H9 (cell line): Measurements from ENCODE around the gene IL20. TPM values are rescaled to one million over a fixed set of nuclear protein-coding genes. Genes with fewer than 3 reads are reported as not detected.
"Not testable (repeated sequence)": the region's sequence is repeated elsewhere in the genome, so short reads cannot be mapped to it uniquely, and the experiment has no call there.

ENCODE experiments used
- DNase-seq: peaks from one replicate; pipeline ENCODE4 v3.0.0-alpha.2; 2017
- H2AFZ ChIP-seq: one replicate; pipeline ENCODE4 v1.6.1; 2013; ENCODE audit warnings: mild to moderate bottlenecking, low read length, control low read depth, moderate library complexity
- H2AK5ac ChIP-seq: 2 replicates; pipeline ENCODE4 v1.6.1; 2013; ENCODE audit warnings: low read length, control low read depth, mixed read lengths; ENCODE audit not compliant: insufficient read length
- H2BK120ac ChIP-seq: one replicate; pipeline ENCODE4 v1.6.1; 2013; ENCODE audit warnings: low read depth, mild to moderate bottlenecking, low read length, control low read depth, inconsistent platforms; ENCODE audit not compliant: poor library complexity, severe bottlenecking
- H2BK12ac ChIP-seq: 2 replicates; pipeline ENCODE4 v1.6.1; 2013; ENCODE audit warnings: low read length, control low read depth, mixed read lengths, low read depth; ENCODE audit not compliant: insufficient read length
- H2BK15ac ChIP-seq: 2 replicates; pipeline ENCODE4 v1.6.1; 2013; ENCODE audit warnings: low read depth, low read length, control low read depth
- H2BK20ac ChIP-seq: one replicate; pipeline ENCODE4 v1.6.1; 2013; ENCODE audit warnings: low read depth, mild to moderate bottlenecking, low read length, control low read depth, inconsistent platforms; ENCODE audit not compliant: poor library complexity, severe bottlenecking
- H2BK5ac ChIP-seq: 2 replicates; pipeline ENCODE4 v1.6.1; 2013; ENCODE audit warnings: low read length, control low read depth, mixed read lengths; ENCODE audit not compliant: insufficient read length
- H3K14ac ChIP-seq: 2 replicates; pipeline ENCODE4 v1.6.1; 2013; ENCODE audit warnings: low read length, control low read depth; ENCODE audit not compliant: insufficient read depth
- H3K18ac ChIP-seq: 2 replicates; pipeline ENCODE4 v1.6.1; 2013; ENCODE audit warnings: low read depth, mild to moderate bottlenecking, mixed read lengths, low read length, control low read depth; ENCODE audit not compliant: insufficient read length
- H3K23ac ChIP-seq: 2 replicates; pipeline ENCODE4 v1.6.1; 2013; ENCODE audit warnings: low read length, control low read depth, mixed read lengths, low read depth; ENCODE audit not compliant: insufficient read length
- H3K23me2 ChIP-seq: 2 replicates; pipeline ENCODE4 v1.6.1; 2013; ENCODE audit warnings: low read depth, mild to moderate bottlenecking, mixed read lengths, low read length, control low read depth; ENCODE audit not compliant: insufficient read length, poor library complexity, severe bottlenecking
- H3K27ac ChIP-seq: 2 replicates; pipeline ENCODE4 v1.5.1; 2013; ENCODE audit warnings: low read length, control low read depth, mixed read lengths, low read depth; ENCODE audit not compliant: insufficient read length
- H3K27me3 ChIP-seq: 2 replicates; pipeline ENCODE4 v1.6.1; 2013; ENCODE audit warnings: low read length, control low read depth, inconsistent platforms; ENCODE audit not compliant: insufficient read depth
- H3K4ac ChIP-seq: 2 replicates; pipeline ENCODE4 v1.6.1; 2013; ENCODE audit warnings: low read depth, mild to moderate bottlenecking, control low read depth, inconsistent platforms, low read length, moderate library complexity
- H3K4me1 ChIP-seq: 2 replicates; pipeline ENCODE4 v1.6.1; 2013; ENCODE audit warnings: low read length, control low read depth, inconsistent platforms; ENCODE audit not compliant: insufficient read depth
- H3K4me2 ChIP-seq: 2 replicates; pipeline ENCODE4 v1.6.1; 2013; ENCODE audit warnings: low read length, control low read depth, mixed read lengths; ENCODE audit not compliant: insufficient read length, insufficient read depth
- H3K56ac ChIP-seq: 2 replicates; pipeline ENCODE4 v1.6.1; 2013; ENCODE audit warnings: low read depth, mild to moderate bottlenecking, mixed read lengths, low read length, control low read depth; ENCODE audit not compliant: insufficient read length
- H3K79me1 ChIP-seq: 2 replicates; pipeline ENCODE4 v1.6.1; 2013; ENCODE audit warnings: low read depth, mild to moderate bottlenecking, moderate library complexity, low read length, control low read depth, inconsistent platforms; ENCODE audit not compliant: insufficient read depth, poor library complexity, severe bottlenecking
- H3K79me2 ChIP-seq: 2 replicates; pipeline ENCODE4 v1.6.1; 2013; ENCODE audit warnings: low read length, control low read depth, inconsistent platforms; ENCODE audit not compliant: insufficient read depth
- H3K9ac ChIP-seq: 2 replicates; pipeline ENCODE4 v1.6.1; 2013; ENCODE audit warnings: low read length, control low read depth, mixed read lengths; ENCODE audit not compliant: insufficient read length; ENCODE audit errors: extremely low read depth
- H3K9me3 ChIP-seq: one replicate; pipeline ENCODE4 v1.6.1; 2013; ENCODE audit warnings: low read depth, low read length, inconsistent platforms; ENCODE audit not compliant: control insufficient read depth
- H3T11ph ChIP-seq: one replicate; pipeline ENCODE4 v1.6.1; 2013; ENCODE audit warnings: mild to moderate bottlenecking, low read length, control low read depth, inconsistent platforms
- H4K20me1 ChIP-seq: one replicate; pipeline ENCODE4 v1.6.1; 2013; ENCODE audit not compliant: control insufficient read depth, insufficient read length, insufficient read depth
- H4K5ac ChIP-seq: 2 replicates; pipeline ENCODE4 v1.6.1; 2013; ENCODE audit warnings: low read depth, mild to moderate bottlenecking, mixed read lengths, low read length, control low read depth; ENCODE audit not compliant: insufficient read length
- H4K8ac ChIP-seq: replicated peaks from 2 replicates; pipeline ENCODE4 v1.6.1; 2013; ENCODE audit warnings: low read length, control low read depth, mixed read lengths, low read depth; ENCODE audit not compliant: insufficient read length
- H4K91ac ChIP-seq: 2 replicates; pipeline ENCODE4 v1.6.1; 2013; ENCODE audit warnings: low read depth, mild to moderate bottlenecking, moderate library complexity, mixed read lengths, low read length, control low read depth; ENCODE audit not compliant: insufficient read length
- H3K27ac Mint-ChIP-seq, 3 experiments: 2 replicates in 2 of 3; 3 replicates in 1 of 3; pipeline ENCODE4 v1.8.0; 2020 to 2021; ENCODE audit warnings: mixed read lengths in 3 of 3, mild to moderate bottlenecking in 1 of 3, moderate library complexity in 1 of 3
- H3K27me3 Mint-ChIP-seq: 2 replicates; pipeline ENCODE4 v1.8.0; 2021; ENCODE audit warnings: low read depth, mild to moderate bottlenecking, moderate library complexity, mixed read lengths
- H3K36me3 Mint-ChIP-seq, 3 experiments: 2 replicates in 2 of 3; 3 replicates in 1 of 3; pipeline ENCODE4 v1.8.0; 2020 to 2021; ENCODE audit warnings: low read depth in 3 of 3, mixed read lengths in 3 of 3; ENCODE audit not compliant: insufficient read depth in 1 of 3
- H3K4me1 Mint-ChIP-seq, 2 experiments: 2 replicates each; pipeline ENCODE4 v1.8.0; 2020; ENCODE audit warnings: mixed read lengths in 2 of 2
- H3K4me3 Mint-ChIP-seq, 2 experiments: 2 replicates in 1 of 2; 3 replicates in 1 of 2; pipeline ENCODE4 v1.8.0; 2020 to 2021; ENCODE audit warnings: mild to moderate bottlenecking in 2 of 2, mixed read lengths in 2 of 2, moderate library complexity in 1 of 2
- H3K9me3 Mint-ChIP-seq, 2 experiments: 2 replicates in 1 of 2; 3 replicates in 1 of 2; pipeline ENCODE4 v1.8.0; 2020; ENCODE audit warnings: mild to moderate bottlenecking in 2 of 2, mixed read lengths in 2 of 2, moderate library complexity in 1 of 2
- total RNA-seq: library from RNA; stranded (reverse); gene quantifications from 2 replicates; pipeline ENCODE4 v1.2.1, GENCODE V29; 2021

The IL20 gene
- total RNA-seq, 1 experiment from 2014 or later, result not detected

GRCh38 chr1:206853696-206854095, 11.7 kb upstream of the IL20 start:
- Mint-ChIP-seq H3K36me3 (peaks cover 0 to 11% (median 0%) of the 10 kb centered on the region in 3 experiments; a peak in 2 of 7 replicates), H3K9me3 (peaks cover 18 to 24% of the 10 kb centered on the region in 2 experiments), H3K27me3 (peaks cover 32% of the 10 kb centered on the region)
- not testable (repeated sequence) for H3K9ac ChIP-seq, H3T11ph ChIP-seq, H3K4me2 ChIP-seq, H4K91ac ChIP-seq, H2BK20ac ChIP-seq, H2BK5ac ChIP-seq, H3K4me3 Mint-ChIP-seq, H3K56ac ChIP-seq, H3K79me1 ChIP-seq, H2BK12ac ChIP-seq, H3K23ac ChIP-seq, H3K18ac ChIP-seq, H3K14ac ChIP-seq, H3K27ac ChIP-seq, H3K4ac ChIP-seq, H4K5ac ChIP-seq, DNase-seq, H3K4me1 ChIP-seq, H4K20me1 ChIP-seq, H2BK15ac ChIP-seq, H3K9me3 ChIP-seq, H3K27ac Mint-ChIP-seq, H3K4me1 Mint-ChIP-seq, H2AK5ac ChIP-seq, H3K79me2 ChIP-seq, H2AFZ ChIP-seq, H2BK120ac ChIP-seq, H3K27me3 ChIP-seq, H4K8ac ChIP-seq, H3K23me2 ChIP-seq
